Adrenal gland (tissue), 5 donors: ENCODE measurements around the gene TMC1.

Source experiments
- POLR2A ChIP-seq, 2 donors: fragments of 450-650 bp; IDR thresholded peaks; one replicate each; pipeline ENCODE4 v1.6.1; 2017; ENCODE audit warnings: antibody characterized with exemption in 2 of 2, mild to moderate bottlenecking in 2 of 2, moderate library complexity in 1 of 2
- TF ChIP-seq, protein P1 (sequence below), 6 experiments: fragments of 450-650 bp in 4 of 6; fragments of 200-600 bp in 2 of 6; sonication (generic) in 1 of 6; IDR thresholded peaks; 1 replicate in 5 of 6; 2 replicates in 1 of 6; pipeline versions ENCODE4 v1.5.1 to v1.8.0; 2016 to 2021; ENCODE audit warnings: antibody characterized with exemption in 6 of 6, mild to moderate bottlenecking in 2 of 6, moderate library complexity in 1 of 6
- donor health status: DM: no; HTN: no; CAD: no.

DNA sequence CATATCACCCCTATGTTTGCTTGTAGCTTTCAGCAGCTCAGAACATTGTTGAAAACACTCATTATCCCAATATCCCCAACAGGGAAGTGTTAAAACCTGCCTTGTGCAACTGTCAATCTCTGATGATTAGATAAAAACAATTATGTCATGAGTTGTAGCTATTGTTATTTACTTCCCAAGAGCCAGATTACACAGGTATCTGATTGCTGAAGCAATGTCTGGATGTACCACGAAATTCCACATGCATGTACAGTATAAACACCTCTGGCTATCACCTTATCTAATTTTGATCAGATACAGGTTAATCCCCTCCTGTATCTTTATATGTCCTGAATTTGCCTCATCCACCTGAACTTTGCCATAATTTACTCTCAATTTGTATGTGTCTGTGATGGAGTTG is 38.7 kb downstream of the TMC1 start:
- TF ChIP-seq, protein P1, sequence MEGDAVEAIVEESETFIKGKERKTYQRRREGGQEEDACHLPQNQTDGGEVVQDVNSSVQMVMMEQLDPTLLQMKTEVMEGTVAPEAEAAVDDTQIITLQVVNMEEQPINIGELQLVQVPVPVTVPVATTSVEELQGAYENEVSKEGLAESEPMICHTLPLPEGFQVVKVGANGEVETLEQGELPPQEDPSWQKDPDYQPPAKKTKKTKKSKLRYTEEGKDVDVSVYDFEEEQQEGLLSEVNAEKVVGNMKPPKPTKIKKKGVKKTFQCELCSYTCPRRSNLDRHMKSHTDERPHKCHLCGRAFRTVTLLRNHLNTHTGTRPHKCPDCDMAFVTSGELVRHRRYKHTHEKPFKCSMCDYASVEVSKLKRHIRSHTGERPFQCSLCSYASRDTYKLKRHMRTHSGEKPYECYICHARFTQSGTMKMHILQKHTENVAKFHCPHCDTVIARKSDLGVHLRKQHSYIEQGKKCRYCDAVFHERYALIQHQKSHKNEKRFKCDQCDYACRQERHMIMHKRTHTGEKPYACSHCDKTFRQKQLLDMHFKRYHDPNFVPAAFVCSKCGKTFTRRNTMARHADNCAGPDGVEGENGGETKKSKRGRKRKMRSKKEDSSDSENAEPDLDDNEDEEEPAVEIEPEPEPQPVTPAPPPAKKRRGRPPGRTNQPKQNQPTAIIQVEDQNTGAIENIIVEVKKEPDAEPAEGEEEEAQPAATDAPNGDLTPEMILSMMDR (IDR thresholded peaks at IDR 0.05), result no peak
- no peak for TF ChIP-seq POLR2A (IDR thresholded peaks at IDR 0.05)
